Hematopoietic multipotent progenitor cell treated with erythropoietin and hydrocortisone succinate and interleukin-3 and kit ligand, for 6 days (in vitro differentiated cells): Measurements from ENCODE around the gene CALCOCO1.

Experiments
- DNase-seq: peaks from one replicate; pipeline ENCODE4 v3.0.0-alpha.2; 2015

CALCOCO1 gene

DNA sequence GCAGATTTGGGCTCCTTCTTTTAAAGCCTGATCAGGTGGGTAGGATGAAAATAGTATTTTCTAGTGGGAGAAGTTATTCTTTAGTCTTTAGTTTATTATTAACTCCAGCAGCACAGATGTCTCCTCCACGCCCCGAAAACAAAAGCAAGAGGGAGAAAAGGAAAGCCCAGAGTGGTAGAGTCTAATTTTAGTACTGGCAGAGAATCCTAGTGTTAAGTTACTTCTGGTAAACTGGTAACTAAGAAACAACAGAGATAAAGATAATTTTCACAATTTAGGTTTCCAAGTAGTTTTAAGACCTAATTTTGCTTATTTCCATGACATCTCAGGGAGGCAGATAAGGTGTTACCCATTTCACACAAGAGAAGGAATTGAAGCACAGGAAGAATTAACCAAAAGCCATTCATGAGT, 67.7 kb downstream of the CALCOCO1 start:
- no peak for DNase-seq

DNA sequence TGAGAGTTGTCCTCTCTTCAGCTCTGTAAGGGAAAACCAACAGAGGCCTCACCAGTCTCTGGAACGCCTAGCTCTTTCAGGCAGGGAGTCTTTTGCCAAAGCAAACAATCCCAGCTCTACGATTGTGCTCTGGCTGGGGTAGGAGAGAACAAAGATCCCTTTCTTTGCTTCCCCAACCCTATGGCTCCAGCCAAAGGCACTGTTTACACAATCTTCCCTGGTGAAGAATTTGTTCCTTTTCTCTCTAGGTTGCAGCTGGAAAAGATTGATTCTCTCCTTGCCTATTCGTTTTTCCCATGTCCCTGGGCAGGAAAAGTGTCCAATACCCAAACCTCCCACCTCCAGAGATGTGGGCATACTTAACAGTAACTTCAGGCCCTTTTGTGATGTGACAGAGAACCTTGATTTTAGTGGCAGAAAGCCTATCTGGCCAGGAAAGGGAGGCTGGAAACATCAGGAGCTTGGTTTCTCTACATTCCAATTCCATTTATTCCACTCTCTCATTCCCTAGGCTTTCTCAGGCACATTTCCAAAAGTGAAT, 68.2 kb downstream of the CALCOCO1 start:
- DNase-seq, result no peak
